ENCODE results near the gene PRR20D. TPM values are rescaled to one million over a fixed set of nuclear protein-coding genes. Genes with fewer than 3 reads are reported as not detected.
"Not testable (repeated sequence)": the region's sequence is repeated elsewhere in the genome, so short reads cannot be mapped to it uniquely, and the experiment has no call there.

Gene PRR20D
- total RNA-seq, 1 donor from 2014 or later, result not detected

DNA sequence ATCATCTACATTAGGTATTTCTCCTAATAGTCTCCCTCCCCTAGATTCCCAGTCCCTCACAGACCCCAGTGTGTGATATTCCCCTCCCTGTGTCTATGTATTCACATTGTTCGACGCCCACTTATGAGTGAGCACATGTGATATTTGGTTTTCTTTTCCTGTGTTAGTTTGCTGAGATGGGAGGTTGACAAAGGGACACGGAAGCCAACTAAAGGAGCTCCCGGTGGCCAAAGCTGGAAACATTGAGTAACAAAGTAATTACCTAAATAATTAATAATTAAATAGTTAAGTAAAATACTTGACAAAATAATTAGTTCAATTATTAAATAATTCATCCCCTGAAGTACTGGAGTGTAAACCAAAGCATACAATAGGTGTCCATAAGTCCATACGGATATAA lies 21.4 kb upstream of the PRR20D start:
- no peaks in the 10 kb centered on the region for H3K27me3 ChIP-seq
- intact Hi-C loops (cut with DNase I), result no loop called here
- H3K4me1 ChIP-seq, result no peaks in the 10 kb centered on the region
- H3K9me3 ChIP-seq, result no peaks in the 10 kb centered on the region
- H3K4me3 ChIP-seq, result no peak overlapping the region
- DNase-seq, result no peak
- no peaks in the 10 kb centered on the region for H3K36me3 ChIP-seq
- ATAC-seq, result no peak
- no peak overlapping the region for H3K27ac ChIP-seq
- TF ChIP-seq, protein P1, sequence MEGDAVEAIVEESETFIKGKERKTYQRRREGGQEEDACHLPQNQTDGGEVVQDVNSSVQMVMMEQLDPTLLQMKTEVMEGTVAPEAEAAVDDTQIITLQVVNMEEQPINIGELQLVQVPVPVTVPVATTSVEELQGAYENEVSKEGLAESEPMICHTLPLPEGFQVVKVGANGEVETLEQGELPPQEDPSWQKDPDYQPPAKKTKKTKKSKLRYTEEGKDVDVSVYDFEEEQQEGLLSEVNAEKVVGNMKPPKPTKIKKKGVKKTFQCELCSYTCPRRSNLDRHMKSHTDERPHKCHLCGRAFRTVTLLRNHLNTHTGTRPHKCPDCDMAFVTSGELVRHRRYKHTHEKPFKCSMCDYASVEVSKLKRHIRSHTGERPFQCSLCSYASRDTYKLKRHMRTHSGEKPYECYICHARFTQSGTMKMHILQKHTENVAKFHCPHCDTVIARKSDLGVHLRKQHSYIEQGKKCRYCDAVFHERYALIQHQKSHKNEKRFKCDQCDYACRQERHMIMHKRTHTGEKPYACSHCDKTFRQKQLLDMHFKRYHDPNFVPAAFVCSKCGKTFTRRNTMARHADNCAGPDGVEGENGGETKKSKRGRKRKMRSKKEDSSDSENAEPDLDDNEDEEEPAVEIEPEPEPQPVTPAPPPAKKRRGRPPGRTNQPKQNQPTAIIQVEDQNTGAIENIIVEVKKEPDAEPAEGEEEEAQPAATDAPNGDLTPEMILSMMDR (IDR thresholded peaks at IDR 0.05), result no peak

DNA sequence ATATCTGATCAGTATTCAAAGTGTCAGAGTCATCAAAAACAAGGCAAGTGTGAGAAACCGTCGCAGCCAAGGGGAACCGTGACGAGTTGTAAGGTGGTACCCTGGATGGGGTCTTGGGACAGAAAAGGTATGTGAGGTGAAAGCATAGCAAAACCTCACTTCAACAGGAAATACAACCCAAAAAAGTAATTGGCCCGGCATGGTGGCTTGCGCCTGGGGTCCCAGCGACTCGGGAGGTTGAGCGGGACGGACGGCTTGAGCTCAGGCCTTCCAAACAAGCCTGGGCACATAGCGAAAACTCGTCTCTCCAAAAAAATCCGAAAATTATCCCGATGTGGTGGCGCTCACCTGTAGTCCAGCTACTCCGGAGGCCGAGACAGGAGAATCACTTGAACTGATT lies 20.7 kb upstream of the PRR20D start:
- H3K9me3 ChIP-seq; H3K27ac ChIP-seq; H3K4me1 ChIP-seq; H3K36me3 ChIP-seq; intact Hi-C loops (cut with DNase I); H3K4me3 ChIP-seq; ATAC-seq; DNase-seq; H3K27me3 ChIP-seq: not testable (repeated sequence)

DNA sequence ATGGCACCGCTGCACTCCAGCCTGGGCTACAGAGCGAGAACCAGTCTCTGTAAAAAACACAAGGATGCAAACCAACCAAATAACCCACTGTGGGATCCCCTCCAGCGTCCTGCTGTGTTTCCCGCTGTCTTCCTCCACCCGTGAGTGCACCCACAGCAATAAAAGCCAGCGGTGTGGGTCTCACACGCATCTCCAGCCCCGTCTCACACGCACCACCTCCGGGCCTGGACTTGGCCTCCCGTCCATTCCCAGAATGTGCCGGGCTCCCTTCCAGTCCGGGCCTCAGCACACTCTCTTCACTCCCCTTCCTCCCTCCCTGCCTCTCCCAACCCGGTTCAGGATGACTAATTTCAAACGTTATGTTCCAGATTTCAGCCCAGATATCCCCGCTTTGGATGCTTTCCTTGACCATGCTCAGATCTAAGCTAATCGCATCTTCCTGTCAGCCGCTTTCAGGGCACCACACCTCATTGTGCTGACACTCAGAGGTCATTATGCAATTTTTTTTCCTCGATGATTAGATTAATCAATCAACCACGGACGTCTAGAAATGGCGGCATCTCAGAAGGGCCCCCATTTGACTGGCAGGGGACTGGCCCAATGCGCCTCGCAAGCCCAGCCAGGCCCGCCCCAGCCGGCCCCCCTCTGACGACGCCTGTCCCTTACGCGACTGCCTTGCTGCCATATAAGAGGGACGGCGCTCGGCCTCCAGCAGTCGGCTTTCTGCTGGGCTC lies 20.0 kb upstream of the PRR20D start, which contains the start of gene PRR20A:
Gene PRR20A (plus strand): TSS at position 684 of the 734 bp plus-strand sequence. CDS start 387 bp downstream, outside the sequence.
- H3K4me3 ChIP-seq; ATAC-seq; H3K9me3 ChIP-seq; DNase-seq; H3K4me1 ChIP-seq; intact Hi-C loops (cut with DNase I); H3K36me3 ChIP-seq; H3K27ac ChIP-seq; H3K27me3 ChIP-seq: not testable (repeated sequence)

DNA sequence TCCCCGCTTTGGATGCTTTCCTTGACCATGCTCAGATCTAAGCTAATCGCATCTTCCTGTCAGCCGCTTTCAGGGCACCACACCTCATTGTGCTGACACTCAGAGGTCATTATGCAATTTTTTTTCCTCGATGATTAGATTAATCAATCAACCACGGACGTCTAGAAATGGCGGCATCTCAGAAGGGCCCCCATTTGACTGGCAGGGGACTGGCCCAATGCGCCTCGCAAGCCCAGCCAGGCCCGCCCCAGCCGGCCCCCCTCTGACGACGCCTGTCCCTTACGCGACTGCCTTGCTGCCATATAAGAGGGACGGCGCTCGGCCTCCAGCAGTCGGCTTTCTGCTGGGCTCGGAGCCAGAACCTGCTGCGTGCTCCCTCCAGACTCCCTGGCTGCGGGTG lies 13.2 kb upstream of the PRR20D start, which contains the start of gene PRR20B:
Gene PRR20B (plus strand): TSS at position 301 of the 400 bp plus-strand sequence. CDS start 387 bp downstream, outside the sequence.
- H3K9me3 ChIP-seq; DNase-seq; H3K4me3 ChIP-seq; intact Hi-C loops (cut with DNase I); H3K4me1 ChIP-seq; H3K27ac ChIP-seq; ATAC-seq; H3K36me3 ChIP-seq; H3K27me3 ChIP-seq: not testable (repeated sequence)

DNA sequence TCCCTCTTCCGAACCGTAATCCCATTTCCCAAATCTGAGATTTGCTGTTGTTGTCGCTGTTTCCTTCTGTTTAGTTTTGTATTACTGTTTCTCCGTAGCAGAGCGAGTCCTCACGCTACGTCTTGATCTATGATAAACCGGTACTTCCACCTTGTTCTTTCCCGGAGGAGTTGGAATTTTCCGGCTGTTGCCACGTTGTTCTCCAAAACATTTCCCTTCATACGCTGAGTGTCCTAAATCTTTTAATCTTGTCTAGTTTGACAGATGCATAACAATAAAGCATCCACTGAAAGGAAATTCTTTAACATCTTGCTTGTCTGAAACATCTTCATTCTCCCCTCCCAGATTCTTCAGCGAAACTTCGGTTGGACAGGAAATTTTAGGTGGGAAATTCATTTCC lies 12.3 kb upstream of the PRR20D start:
- intact Hi-C loops (cut with DNase I), result not testable (repeated sequence)

DNA sequence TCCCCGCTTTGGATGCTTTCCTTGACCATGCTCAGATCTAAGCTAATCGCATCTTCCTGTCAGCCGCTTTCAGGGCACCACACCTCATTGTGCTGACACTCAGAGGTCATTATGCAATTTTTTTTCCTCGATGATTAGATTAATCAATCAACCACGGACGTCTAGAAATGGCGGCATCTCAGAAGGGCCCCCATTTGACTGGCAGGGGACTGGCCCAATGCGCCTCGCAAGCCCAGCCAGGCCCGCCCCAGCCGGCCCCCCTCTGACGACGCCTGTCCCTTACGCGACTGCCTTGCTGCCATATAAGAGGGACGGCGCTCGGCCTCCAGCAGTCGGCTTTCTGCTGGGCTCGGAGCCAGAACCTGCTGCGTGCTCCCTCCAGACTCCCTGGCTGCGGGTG lies 6.7 kb upstream of the PRR20D start, which contains the start of gene PRR20C:
Gene PRR20C (plus strand): TSS at position 301 of the 400 bp plus-strand sequence. CDS start 387 bp downstream, outside the sequence.
- H3K4me1 ChIP-seq; intact Hi-C loops (cut with DNase I); H3K4me3 ChIP-seq; ATAC-seq; H3K27ac ChIP-seq; H3K36me3 ChIP-seq; H3K9me3 ChIP-seq; DNase-seq; H3K27me3 ChIP-seq: not testable (repeated sequence)

More for the DNA sequence above, 12.3 kb upstream of the PRR20D start:
- H3K4me3 ChIP-seq, H3K27me3 ChIP-seq, ATAC-seq, H3K4me1 ChIP-seq, H3K27ac ChIP-seq, DNase-seq, H3K9me3 ChIP-seq, H3K36me3 ChIP-seq: not testable (repeated sequence)

DNA sequence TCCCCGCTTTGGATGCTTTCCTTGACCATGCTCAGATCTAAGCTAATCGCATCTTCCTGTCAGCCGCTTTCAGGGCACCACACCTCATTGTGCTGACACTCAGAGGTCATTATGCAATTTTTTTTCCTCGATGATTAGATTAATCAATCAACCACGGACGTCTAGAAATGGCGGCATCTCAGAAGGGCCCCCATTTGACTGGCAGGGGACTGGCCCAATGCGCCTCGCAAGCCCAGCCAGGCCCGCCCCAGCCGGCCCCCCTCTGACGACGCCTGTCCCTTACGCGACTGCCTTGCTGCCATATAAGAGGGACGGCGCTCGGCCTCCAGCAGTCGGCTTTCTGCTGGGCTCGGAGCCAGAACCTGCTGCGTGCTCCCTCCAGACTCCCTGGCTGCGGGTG lies 6.5 kb downstream of the PRR20D start, which contains the start of gene PRR20E:
Gene PRR20E (plus strand): TSS at position 301 of the 400 bp plus-strand sequence. CDS start 387 bp downstream, outside the sequence.
- intact Hi-C loops (cut with DNase I); ATAC-seq; H3K9me3 ChIP-seq: not testable (repeated sequence)

DNA sequence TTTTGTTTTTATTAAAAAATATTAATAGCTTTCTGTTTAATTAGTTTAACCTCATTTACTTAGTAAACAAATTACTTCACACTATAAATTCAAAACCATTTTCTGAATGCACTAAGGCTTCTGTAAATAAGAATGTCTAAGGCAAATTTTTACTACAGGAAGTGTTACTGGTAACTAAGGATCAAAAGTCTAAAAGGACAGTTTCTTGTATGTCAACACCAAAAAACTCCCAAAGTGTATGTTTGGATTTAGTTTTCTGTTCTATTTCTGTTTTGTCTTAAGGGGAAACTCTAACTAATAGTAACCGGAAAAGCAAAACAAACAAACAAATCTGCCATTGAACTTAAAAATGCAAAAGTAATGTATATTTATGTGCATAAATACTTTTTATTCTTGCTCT lies 31.2 kb downstream of the PRR20D start:
- no peaks in the 10 kb centered on the region for H3K27me3 ChIP-seq

More for the DNA sequence above, 6.5 kb downstream of the PRR20D start, which contains the start of gene PRR20E:
- H3K36me3 ChIP-seq, H3K4me3 ChIP-seq, H3K27ac ChIP-seq, H3K4me1 ChIP-seq, H3K27me3 ChIP-seq, DNase-seq: not testable (repeated sequence)

More for the DNA sequence above, 31.2 kb downstream of the PRR20D start:
- TF ChIP-seq, protein P1 (IDR thresholded peaks at IDR 0.05), result no peak
- no peak for ATAC-seq
- Histone ChIP-seq H3K27ac (no peak overlapping the region), H3K9me3 (no peaks in the 10 kb centered on the region), H3K4me3 (no peak overlapping the region), H3K4me1 (no peaks in the 10 kb centered on the region), H3K36me3 (no peaks in the 10 kb centered on the region)
- intact Hi-C loops (cut with DNase I), result no loop called here
- no peak for DNase-seq
